ENCODE data around the gene RBM47. TPM values are rescaled to one million over a fixed set of nuclear protein-coding genes. Genes with fewer than 3 reads are reported as not detected.

Gene RBM47
- total RNA-seq, 1 experiment from 2014 or later, result 70.3 TPM

GRCh38 chr4:40515037-40515397, 114.6 kb downstream of the RBM47 start:
- peaks cover 5% of the 10 kb centered on the region; the same call in 1 of the 2 replicates for H3K4me1 ChIP-seq (ENCODE audit: insufficient read depth, low read length)
- no peak overlapping the region for H2BK12ac ChIP-seq (ENCODE audit: insufficient read length, low read depth, low read length)
- Mint-ChIP-seq H3K27me3 (ENCODE audit: low read depth) (no peaks in the 10 kb centered on the region; the same call in 1 of the 2 replicates), H3K4me1 (peaks cover 35 to 37% of the 10 kb centered on the region in 2 experiments), H3K4me3 (no peak overlapping the region), H3K36me3 (ENCODE audit: insufficient read depth in 1 of 3, low read depth in 3 of 3) (peaks cover 0 to 5% (median 4%) of the 10 kb centered on the region in 3 experiments; a peak in 4 of 7 replicates), H3K27ac (peak overlapping the region in 1 of 3 experiments; percentile 14; a peak in 2 of 7 replicates), H3K9me3 (no peaks in the 10 kb centered on the region)
- no peak overlapping the region for H3K18ac ChIP-seq (ENCODE audit: insufficient read length, low read depth, low read length)
- H4K20me1 ChIP-seq (ENCODE audit: control insufficient read depth, insufficient read depth, insufficient read length), result no peaks in the 10 kb centered on the region
- H3K4me2 ChIP-seq (ENCODE audit: insufficient read depth, insufficient read length, low read length), result no peak overlapping the region
- no peak overlapping the region for H3T11ph ChIP-seq (ENCODE audit: low read length)
- no peak overlapping the region for H2AFZ ChIP-seq (ENCODE audit: low read length)
- no peak overlapping the region for H2BK120ac ChIP-seq (ENCODE audit: low read depth, low read length, poor library complexity, severe bottlenecking)
- no peak overlapping the region for H2BK5ac ChIP-seq (ENCODE audit: insufficient read length, low read length)
- no peak overlapping the region for H4K8ac ChIP-seq (replicated peaks; ENCODE audit: insufficient read length, low read depth, low read length)
- no peak overlapping the region for H3K27ac ChIP-seq (ENCODE audit: insufficient read length, low read depth, low read length)
- no peaks in the 10 kb centered on the region for H3K79me2 ChIP-seq (ENCODE audit: insufficient read depth, low read length)
- H3K23ac ChIP-seq (ENCODE audit: insufficient read length, low read depth, low read length), result no peak overlapping the region
- no peak overlapping the region for H2BK20ac ChIP-seq (ENCODE audit: low read depth, low read length, poor library complexity, severe bottlenecking)
- WGBS (ENCODE audit: extremely low coverage, insufficient read length, low lambda C conversion rate), result no CpG with 5 or more reads among the region's 2 CpGs
- H4K91ac ChIP-seq (ENCODE audit: insufficient read length, low read depth, low read length), result no peak overlapping the region
- no peaks in the 10 kb centered on the region for H3K9me3 ChIP-seq (ENCODE audit: control insufficient read depth, low read depth, low read length)
- H3K4ac ChIP-seq (ENCODE audit: low read depth, low read length), result no peak overlapping the region
- TF ChIP-seq CTCF (conservative IDR thresholded peaks at IDR 0.05), result no peak
- H3K56ac ChIP-seq (ENCODE audit: insufficient read length, low read depth, low read length), result no peak overlapping the region
- H3K9ac ChIP-seq (ENCODE audit: extremely low read depth, insufficient read length, low read length), result no peak overlapping the region
- no peak overlapping the region for H2BK15ac ChIP-seq (ENCODE audit: low read depth, low read length)
- no peak overlapping the region for H2AK5ac ChIP-seq (ENCODE audit: insufficient read length, low read length)
- DNase-seq, result no peak
- no peak overlapping the region for H4K5ac ChIP-seq (ENCODE audit: insufficient read length, low read depth, low read length)
- no peak overlapping the region for H3K14ac ChIP-seq (ENCODE audit: insufficient read depth, low read length)
- H3K27me3 ChIP-seq (ENCODE audit: insufficient read depth, low read length), result no peaks in the 10 kb centered on the region
- peaks cover 3% of the 10 kb centered on the region for H3K79me1 ChIP-seq (ENCODE audit: insufficient read depth, low read depth, low read length, poor library complexity, severe bottlenecking)
- no peaks in the 10 kb centered on the region for H3K23me2 ChIP-seq (ENCODE audit: insufficient read length, low read depth, low read length, poor library complexity, severe bottlenecking)

Measured in H9 (cell line).